AML-193 (cell line): ENCODE data around the gene ZNF425.
"Not testable (repeated sequence)": the region's sequence is repeated elsewhere in the genome, so short reads cannot be mapped to it uniquely, and the experiment has no call there.

Source experiments
- DNase-seq, 2 experiments: peaks; one replicate each; lab custom pipeline; 2025; lab: John Stamatoyannopoulos, UW

The ZNF425 gene

DNA sequence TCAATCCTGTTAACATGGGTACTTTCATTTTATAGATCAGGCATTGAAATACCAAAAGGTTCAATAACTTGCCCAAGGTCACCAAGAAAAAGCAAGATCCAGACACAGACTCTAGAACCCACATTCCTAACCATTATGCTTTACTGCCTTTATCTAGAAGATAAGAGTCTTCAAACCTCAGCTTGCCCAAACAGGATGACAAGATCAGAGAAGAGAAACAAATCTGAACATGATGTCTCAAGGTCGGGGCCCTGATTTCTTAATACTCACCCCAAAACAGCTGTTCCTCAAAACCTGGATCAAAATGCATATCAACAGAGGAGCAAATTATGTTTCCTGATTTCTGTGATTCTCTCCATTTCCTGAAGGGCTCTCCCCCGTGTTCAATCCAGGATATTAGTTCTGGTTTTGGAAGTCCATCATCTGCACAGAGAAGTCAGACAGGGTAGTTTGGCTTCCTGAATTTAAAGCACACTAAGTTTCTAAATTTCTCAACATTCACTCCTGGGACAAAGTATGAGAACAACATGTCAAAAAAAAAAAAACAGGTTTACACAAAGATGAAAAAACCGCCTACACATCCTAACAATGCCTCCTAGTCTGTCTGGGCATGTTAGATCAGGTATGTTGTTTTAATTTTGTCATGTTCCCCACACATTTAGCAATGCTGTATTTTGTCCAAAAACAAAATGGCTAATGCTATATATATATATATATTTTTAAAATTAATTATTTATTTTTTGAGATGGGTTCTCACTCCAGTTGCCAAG, 51.8 kb downstream of the ZNF425 start:
- DNase-seq: no peak

DNA sequence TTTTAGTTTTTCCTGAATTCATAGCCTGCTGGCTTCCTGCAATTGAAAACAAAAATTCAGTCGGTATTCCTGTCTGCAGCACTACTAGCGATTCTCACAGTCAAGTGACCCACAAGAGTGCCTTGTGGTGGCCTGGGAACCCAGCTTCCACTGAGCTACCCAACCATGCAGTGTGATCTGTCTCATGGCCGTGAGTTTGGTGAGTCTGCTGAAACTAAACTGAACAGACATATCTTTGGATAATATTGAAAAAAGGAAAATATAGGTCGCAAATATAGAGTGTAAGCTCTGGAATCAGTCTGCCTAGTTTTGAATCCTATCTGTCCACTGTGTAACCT, 53.7 kb downstream of the ZNF425 start:
- no peak for DNase-seq

DNA sequence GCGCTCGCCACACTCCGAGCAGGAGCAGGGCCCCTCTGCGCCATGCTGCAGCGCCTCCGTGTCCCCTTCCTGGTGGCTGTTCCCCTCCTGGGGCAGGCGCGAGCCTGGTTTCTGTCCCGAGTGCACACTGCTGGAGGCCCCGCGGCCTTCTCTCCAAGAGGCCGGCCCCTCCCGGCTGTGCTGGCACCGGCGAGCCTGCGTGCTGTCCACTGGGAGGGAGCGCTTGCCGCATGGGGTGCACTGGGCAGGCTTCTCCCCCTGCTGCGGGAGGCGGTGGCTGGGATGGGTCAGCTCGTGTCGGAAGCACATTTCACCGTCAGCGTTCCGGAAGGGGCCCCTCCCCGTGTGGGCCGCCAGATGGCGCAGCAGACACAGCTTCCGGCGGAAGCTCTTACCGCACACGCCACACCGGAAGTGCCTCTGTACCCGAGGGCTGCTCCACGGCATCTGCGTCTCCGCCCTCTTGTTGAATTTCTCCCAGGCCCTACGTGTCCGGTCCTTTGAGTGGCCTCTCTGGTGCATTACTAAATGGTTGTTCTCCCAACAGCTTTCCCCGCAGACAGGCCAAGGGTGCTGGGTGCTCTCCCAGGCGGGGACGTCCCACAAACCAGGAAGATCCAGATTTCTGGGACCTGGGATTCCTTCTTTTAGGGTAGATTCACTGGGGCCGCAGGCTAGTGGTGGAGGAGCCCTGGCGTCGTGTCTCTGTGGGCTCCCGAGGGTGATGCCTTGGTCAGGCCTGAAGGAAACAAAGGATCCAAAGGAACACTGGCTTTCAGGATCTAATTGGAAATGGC, 54.3 kb downstream of the ZNF425 start:
- DNase-seq: no peak

DNA sequence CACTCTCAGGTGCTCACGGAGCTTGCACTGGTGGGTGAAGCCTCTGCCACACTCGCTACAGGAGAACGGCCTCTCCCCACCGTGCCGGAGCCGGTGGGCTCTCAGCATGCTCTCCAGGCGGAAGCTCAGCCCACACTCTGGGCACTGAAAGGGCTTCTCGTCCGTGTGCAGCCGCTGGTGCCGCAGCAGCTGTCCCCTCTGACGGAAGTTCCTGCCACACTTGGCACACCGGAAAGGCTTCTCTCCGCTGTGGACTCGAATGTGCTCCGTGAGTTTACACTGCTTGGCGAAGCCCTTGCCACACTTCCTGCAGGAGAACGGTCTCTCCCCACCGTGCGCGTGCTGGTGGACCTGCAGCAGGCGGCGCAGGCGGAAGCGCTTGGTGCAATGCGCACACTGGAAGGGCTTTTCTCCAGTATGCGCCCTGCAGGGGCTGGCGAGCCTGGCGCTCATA, 54.9 kb downstream of the ZNF425 start:
- DNase-seq: no peak

DNA sequence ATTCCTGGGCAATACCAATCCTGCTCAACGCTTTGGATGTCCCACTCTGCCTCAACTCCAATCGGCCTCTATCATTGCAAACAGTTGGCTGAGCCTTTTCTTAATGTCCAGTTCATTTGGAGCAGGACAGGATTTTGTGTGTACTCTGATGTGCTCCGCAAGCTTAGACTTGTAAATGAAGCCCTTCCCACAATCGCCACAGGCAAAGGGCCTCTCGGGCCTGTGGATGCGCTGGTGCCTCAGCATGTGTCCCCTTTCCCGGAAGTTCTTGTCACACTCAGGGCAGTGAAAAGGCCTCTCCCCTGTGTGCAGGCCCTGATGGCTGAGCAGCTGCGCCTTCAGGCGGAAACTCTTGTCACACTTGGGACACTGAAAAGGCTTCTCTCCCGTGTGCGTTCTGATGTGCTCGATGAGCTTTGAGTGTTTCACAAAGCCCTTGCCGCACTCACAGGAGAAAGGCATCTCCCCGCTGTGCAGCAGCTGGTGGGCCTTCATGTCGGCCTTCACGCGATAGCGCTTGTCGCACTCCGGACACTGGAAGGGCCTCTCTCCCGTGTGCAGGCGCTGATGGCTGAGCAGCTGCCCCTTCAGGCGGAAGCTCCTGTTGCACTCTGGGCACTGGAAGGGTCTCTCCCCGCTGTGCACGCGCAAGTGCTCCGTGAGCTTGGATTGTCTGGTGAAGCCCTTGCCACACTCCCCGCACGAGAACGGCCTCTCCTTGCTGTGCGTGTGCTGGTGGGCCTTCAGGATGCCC, 55.6 kb downstream of the ZNF425 start:
- DNase-seq: no peak

DNA sequence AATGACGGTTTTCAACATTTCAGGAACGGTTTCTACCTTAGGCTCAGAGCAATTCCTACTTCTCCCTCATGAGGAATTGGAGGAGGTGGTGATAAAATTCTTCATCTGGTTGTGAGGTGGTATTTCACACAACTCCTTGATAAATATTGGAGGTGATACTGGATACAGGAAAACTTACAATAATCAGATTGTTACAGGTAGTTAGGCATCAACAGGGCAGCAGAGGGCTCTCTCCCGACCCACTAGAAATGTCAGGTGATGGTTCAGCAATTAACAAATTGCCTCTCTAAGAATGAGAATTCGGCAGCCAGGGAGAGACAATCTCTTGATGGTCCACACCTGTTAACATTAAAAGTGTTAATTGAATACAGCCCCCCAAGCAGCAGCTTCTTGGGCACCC, 58.3 kb downstream of the ZNF425 start:
- no peak for DNase-seq

DNA sequence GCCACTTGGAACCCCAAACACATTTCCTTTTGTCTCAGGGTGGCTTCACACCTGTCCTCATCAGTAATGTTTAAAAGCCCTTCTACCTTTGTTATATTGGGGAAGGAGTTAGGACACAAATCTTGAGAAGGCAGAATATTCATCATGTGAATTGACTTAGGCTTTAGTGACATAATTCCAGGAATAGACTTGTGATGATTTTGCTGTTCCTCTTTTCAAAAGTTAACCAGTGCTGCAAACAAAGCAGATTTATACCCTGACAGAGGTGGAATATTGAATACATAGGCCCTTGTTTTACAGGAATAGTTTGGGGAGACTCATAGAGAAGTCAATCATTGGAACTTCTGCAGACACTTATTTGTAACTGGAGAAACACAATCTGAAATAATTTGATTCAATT, 62.6 kb downstream of the ZNF425 start:
- DNase-seq: no peak

DNA sequence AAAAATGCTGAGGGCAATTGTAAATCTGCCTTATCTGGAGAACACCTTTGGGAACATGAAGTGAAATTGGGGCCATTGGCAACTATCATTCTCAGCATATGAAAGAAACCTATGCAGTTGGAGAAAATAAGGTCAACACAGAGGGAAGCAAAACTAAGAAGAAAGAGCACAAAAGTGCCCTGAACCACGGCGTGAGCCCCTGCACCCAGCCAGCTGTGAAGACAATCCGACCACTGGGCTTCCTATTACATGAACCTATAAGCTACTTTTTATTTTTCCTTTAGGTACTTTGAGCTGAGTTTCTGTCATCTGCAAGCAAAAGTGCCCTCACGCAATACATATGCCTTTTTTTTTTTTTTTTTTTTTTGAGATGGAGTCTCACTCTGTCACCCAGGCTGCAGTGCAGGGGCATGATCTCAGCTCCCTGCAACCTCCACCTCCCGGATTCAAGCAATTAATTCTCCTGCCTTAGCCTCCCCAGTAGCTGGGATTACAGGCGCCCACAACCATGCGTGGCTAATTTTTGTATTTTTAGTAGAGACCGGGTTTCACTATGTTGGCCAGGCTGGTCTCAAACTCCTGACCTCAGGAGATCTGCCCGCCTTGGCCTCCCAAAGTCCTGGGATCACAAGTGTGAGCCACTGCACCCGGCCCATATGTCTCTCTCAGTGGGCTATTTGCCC, 63.8 kb downstream of the ZNF425 start:
- DNase-seq: not testable (repeated sequence)

DNA sequence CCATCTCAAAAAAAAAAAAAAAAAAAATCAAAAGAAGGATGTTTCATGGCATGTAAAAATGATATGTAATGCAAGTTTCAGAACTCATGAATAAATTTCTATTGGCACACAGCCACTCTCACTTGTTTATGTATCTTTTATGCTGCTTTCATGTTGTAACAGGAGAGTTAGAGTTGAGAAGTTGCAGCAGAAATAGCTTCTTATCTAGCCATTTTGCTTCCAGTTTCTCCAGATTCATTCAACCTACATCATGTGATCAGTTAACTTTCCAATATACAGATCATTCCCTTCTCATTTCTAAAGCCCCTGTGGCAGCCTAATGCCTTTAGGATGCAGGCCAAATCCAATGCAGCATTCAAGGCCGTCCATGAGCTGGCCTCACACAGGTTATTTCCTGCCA, 66.0 kb downstream of the ZNF425 start:
- DNase-seq: no peak

DNA sequence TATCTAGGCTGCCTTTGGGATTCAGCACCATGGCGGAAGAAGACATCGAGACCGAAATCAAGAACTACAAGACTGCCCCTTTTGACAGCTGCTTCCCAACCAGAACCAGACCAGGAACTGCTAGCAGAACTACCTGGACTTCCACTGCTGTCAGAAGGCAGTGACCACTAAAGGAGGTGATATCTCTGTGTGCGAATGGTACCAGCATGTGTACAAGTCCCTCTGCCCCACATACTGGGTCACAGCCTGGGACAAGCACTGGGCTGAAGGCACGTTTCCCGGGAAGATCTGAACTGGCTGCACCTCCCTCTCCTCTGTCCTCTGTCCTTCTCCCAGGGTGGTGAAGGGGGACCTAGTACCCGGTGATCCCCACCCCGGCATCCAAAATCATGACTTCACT, 72.2 kb downstream of the ZNF425 start:
- DNase-seq: no peak

DNA sequence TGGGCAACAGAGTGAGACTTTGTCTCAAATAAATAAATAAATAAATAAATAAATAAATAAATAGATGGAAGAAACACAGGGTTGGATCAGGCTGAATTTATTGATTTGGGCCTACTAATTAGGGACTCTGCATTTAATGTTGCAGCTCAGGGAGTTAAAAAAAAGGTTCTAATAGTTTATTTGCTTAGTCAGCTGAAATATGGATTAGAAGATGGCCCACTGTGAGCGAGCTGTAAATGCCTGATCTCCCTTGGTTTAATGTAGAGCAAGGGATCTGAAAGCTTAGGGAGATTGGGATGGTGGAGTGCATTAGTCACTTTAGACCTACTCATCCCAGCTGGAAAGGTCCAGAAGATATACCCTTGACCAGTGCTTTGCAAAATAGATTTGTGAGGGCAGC, 72.7 kb downstream of the ZNF425 start:
- DNase-seq: no peak
